Epithelial cell of esophagus (primary cell): Measurements from ENCODE around the gene MYL5.

Source experiments
- DNase-seq: peaks from one replicate; pipeline ENCODE4 v3.0.0; 2010; ENCODE audit warnings: low read depth
- H3K4me3 ChIP-seq: 2 replicates; pipeline ENCODE4 v1.5.1; 2011; ENCODE audit warnings: mild to moderate bottlenecking, low read length, control low read depth
- CTCF ChIP-seq: IDR thresholded peaks from 2 replicates; pipeline ENCODE4 v1.5.1; 2011; ENCODE audit warnings: low read depth, mild to moderate bottlenecking, low read length, control low read depth, inconsistent platforms; ENCODE audit not compliant: insufficient read depth; ENCODE audit errors: missing control alignments

Gene MYL5

GRCh38 chr4:712916-713632, 38.7 kb downstream of the MYL5 start:
- H3K4me3 ChIP-seq: no peak overlapping the region
- no peak for TF ChIP-seq CTCF
- no peak for DNase-seq

- no peak overlapping the region for H3K4me3 ChIP-seq
- no peak for TF ChIP-seq CTCF
- no peak for DNase-seq
Observed at GRCh38 chr4:714087-714486, 39.7 kb downstream of the MYL5 start.

- no peak for TF ChIP-seq CTCF
- no peak overlapping the region for H3K4me3 ChIP-seq
Observed at GRCh38 chr4:717601-718320, 43.4 kb downstream of the MYL5 start.

DNA sequence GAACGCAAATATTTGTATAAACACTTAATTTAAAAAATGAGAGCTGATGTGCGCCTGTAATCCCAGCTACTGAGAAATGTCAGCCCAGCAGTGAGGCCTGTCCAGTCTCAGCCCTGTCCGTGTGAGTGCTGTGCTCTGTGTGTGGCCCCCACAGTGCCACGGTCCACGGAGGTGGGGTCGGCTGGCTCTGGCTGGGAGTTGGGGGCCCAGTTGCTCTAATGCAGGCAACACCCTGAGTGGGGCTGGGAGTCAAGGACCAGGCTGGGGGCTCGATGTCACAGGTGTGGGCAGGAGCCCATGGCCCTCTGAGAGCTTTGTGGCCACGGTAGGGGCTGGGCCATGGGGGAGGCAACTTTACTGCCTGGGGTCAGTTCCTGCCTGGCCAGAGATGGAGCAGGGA, 44.1 kb downstream of the MYL5 start:
- H3K4me3 ChIP-seq: no peak overlapping the region
- no peak for DNase-seq
- TF ChIP-seq CTCF: no peak

More at GRCh38 chr4:717601-718320, 43.4 kb downstream of the MYL5 start:
- DNase-seq: no peak

GRCh38 chr4:720111-720860, 45.9 kb downstream of the MYL5 start:
- no peak for TF ChIP-seq CTCF
- DNase-seq: no peak
- no peak overlapping the region for H3K4me3 ChIP-seq

- peak; percentile 89 for DNase-seq
- no peak overlapping the region for H3K4me3 ChIP-seq
- no peak for TF ChIP-seq CTCF
Observed at GRCh38 chr4:721261-722168, 47.2 kb downstream of the MYL5 start.
